Stimulated activated CD4-positive, alpha-beta T cell treated with anti-CD3 and anti-CD28 coated beads, TNF-alpha, amount 100 ng/mL, for 24 hours (primary cell): ENCODE results near the gene PDE2A.

Experiments
- DNase-seq, 3 experiments: peaks; one replicate each; pipeline ENCODE4 v3.0.0-alpha.2; 2020; ENCODE audit warnings: low read depth in 3 of 3

Gene PDE2A

DNA sequence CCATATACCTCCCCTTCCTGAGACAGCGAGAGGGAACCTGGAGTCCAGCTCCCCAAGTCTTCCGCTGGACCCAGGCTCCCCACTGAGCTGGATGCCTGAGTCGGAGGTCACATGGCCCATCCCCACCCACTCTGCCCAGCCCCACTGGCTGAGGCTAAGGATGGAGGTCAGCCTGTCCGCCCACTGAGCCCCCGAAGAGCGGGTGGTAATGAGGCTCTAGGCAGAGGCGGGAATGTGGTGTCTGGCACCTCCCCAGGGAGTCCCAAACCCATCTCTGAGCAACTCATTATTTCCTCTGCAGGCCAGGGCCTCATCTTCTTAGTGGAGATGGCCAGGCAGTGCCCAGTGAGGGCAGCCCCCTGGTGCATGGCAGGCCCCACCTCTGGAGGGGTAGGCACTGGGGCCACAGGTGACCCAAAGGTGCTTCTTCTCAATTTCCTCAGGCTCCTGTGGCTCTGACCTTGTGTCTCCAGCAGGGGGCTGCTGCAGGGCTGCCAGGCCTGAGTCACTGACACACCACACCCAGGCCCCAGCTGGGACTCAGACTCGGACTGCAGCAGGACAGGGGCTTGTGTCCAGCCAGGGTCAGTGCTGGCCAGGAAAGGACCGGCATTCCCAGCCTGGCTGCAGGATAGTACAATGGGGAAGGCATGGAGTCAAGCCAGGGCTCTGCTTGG lies 10.2 kb upstream of the PDE2A start:
- peak in 2 of 3 experiments; percentile 11 to 33 for DNase-seq

DNA sequence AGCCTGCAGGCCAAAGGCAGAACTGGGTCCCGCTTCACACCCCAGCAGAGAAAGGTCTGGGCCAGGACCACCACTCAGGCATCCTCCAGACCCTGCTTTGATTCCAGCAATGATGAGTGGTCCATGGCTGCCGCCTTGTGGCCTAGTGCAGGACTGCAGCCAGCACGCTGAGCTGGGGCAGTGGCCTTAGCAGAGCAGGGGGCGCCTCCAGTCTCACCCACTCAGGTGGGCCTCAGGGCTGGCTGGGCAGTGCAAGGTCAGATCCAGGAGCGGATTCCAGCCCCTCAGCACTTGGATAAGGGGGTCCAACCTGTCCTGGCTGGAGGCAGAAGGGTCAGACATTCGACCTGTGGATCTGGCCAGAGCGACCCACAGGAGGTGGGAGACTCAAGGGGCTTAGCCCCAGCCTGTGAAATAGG lies 9.6 kb upstream of the PDE2A start:
- DNase-seq, result peak; percentile 44 to 72 (median 48)

DNA sequence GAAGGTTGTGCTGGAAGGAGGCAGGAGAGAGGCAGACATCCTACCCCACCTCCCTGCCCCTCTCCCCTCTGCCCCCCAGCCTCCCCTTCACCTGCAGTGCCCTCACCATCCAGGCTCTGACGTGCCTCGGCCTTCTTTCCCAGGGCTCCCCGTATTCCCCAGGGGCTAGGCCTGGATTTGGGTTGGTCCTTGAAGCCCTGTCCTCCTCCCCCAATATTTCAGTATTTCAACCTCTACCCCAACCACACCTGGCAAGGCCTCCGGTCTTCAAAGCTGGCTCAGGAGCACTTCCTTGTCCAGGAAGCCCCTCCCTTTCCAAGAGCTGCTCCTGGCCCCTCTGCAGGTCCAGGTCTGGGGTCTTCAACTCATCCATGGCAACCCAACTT lies 8.6 kb upstream of the PDE2A start:
- DNase-seq, result no peak

DNA sequence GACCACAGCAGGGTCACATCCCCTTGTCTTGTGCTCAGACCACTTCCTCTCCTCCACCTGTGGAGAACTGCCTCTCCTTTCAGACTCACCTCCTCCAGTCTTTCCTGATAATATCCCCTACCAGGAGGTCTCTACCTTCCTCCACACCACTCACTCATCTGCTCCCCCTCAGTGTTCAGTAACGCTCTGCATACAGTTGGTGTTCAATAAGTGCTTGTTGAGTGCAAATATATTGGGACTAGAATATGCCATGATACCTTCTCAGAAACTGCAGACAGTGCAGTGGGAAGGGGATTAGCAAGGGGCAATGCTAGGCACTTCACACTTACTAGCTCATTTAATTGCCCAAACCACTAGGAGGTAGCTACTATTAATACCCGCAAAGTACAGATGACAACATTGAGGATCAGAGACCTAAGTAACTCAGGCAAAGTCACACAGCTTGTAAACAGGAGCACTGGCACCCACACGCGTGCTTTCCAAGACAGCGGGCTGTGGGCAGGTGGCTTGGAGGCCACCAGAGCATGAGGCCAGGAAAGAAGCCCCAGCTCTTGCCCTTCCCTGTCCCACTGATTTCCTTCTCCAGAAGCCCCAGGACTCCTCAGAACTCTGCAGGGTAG lies 8.1 kb upstream of the PDE2A start:
- no peak for DNase-seq

DNA sequence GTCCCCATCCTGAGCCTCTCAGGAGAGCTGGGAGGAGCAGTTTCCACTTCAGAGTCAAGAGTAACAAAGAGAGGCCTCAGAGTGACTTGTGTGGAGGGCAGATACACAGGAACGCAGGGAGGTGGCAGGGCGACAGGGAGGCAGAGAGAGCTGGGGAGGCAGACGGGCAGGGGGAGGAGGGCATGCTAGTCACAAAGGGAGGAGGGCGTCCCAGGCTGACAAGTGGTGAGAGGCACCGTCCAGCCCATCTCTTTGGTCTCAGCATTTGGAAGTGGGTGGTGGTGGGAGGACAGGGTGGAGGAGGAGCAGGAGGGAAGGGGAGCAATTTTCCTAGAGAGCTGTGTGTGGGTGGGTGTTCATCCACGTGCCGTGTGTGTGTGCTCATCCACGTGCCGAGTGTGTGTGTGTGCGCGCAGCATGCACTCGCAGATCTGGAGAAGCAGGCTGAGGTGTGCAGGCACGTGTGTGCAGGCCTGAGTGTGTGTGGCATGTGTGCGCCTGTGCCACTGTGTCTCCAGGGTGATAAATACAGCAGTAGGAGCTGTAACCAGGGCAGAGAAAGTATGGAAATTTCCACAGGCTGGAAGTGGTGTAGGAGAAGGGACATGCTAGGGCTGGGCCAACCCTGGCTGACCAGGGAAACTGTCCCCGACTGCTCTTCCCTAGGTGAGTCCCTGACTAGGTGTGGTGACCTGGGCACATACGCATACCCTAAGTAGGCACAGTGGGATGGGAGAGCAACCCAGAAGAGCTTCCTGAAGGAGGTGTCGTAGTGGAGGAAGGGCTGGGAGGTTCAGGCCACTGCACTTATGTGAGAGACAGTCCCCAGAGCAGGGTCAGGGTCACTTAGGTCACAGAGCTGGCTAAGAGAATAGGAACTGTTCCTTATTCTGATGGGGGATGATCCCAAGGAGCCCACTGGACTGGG lies 7.3 kb upstream of the PDE2A start:
- no peak for DNase-seq

DNA sequence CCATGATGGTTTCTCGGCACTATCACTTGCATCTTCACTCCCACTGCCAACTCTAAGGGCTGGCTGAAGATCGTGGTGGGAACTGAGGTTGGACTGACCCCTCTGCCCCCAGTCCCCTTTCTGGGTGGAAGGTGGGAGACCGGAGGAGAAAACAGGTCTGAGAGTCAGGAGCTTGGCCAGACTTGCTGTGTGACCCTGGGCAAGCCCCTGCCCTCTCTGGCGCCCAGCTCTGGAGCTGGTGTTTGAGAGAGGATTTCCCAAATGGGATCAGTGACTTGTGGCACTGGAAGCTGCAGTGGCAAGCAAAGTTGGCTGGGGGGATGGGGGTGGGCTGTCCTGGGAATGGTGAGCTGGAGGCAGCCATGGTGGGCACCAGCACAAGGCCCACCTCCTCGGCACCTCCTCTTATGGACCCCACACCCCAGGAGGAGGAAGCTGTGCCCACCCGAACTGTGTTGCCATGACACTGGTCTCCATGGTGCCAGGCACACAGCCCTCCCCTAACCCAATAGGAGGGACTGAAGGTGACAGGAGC lies 6.5 kb upstream of the PDE2A start:
- no peak for DNase-seq

DNA sequence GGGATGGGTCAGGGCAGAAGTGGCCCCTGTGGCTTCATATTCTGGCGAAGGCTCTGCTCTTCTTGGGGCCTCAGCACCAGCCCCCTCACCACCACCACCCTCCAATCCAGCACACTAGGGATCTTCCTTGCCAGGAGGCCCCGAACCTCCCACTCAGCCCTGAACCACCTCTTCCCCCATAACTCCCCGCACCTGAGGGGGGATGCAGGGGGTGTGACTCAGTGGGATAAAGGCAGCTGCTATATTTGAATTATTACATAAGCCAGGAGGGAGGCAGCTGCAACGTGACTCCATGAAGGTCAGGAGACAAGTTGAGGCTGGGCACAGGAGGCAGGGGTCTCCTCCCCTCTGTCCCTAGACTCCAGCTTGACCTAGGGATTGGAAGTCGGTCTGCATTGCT lies 5.6 kb upstream of the PDE2A start:
- no peak for DNase-seq

DNA sequence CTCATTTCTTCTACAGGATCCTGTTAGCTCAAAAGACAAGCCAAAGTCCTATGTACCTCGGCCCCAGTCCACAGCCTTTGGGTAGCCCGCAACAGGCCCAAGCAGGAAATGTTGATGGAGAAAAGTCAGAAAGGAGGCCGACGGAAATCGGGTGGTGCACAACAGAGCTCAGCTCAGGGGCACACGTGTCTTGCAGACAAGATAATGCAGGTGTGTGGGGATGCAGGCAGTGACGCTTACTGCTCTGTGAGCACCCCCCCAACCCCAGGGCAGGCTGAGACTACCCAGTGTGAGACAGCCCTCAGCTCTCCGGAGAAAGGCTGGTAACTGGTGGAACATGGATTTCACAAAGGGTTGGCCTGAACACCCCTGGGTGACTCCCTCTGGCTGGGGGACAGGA lies 4.3 kb upstream of the PDE2A start:
- DNase-seq, result no peak

DNA sequence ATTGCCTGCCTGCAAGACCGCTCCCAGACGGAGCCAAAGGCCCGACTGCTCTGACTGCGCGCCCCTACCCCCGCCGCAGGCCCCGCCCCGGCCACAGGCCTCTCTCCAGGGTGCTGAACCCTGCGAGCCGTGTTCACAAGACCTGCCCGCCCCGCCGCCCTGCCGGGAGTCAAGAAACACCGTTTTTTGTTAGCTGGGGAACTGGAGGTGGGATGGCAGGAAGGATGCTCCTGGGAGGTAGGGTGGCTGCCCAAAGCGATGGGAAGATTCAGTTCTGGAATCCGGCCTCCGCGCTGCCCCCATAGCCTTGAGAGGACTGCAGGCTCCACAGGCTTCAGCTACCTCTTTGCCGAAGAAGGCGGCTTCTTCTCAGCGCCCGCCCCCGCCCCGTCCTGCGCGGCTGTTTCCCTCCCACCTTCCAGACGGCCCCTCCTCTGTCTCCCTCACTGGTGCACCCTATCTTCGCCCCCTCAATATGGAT lies 2.7 kb upstream of the PDE2A start:
- DNase-seq, result peak; percentile 35 to 69 (median 49)

DNA sequence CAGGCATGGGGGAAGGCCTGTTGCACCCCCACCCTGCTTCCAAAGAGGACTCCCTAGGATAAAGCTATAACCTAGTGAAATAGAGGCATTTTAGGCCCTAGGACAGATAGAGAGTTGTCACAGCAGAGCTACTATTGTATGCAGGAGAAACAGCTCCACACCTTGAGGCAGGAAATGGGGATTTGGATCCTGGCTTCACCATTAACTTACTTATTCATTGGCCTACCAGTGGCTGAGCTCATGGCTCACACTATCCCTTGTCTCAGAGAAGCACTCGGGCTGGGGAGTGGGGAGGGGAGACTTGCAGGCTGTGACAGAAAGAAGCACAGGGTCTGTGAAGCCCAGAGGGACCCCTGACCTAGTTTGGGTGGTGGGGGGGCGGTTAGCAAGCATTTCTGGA lies 999 bp upstream of the PDE2A start:
- no peak for DNase-seq

DNA sequence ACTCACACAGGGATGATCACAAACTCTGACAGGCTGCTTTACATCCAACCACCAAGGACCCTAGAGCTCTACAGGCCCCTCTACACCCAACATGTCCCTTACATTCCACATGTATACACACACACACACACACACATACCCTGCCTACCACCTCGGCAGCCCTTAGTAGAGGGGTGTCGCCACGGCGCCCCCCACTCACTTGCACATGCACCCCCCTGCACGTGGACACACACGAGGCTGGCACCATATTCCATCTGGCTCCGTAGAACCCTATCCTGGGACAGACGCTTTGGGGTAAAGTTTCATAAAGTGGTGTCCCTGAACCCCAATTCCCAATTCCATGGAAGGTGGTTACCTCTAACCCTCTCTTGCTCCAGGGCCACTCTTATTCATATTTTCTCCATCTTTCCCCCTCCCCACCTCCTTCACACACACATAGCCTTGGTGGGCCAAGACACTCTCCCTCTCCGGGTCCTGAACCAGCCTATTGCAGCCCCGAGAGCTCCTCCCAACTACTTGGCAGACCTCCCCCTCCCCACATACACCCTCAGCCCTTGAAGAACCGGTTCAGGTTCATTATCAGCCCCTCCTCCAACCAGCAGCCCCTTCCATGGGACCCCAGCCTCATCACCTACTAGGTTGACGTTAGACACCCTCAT lies 809 bp downstream of the PDE2A start:
- no peak for DNase-seq

DNA sequence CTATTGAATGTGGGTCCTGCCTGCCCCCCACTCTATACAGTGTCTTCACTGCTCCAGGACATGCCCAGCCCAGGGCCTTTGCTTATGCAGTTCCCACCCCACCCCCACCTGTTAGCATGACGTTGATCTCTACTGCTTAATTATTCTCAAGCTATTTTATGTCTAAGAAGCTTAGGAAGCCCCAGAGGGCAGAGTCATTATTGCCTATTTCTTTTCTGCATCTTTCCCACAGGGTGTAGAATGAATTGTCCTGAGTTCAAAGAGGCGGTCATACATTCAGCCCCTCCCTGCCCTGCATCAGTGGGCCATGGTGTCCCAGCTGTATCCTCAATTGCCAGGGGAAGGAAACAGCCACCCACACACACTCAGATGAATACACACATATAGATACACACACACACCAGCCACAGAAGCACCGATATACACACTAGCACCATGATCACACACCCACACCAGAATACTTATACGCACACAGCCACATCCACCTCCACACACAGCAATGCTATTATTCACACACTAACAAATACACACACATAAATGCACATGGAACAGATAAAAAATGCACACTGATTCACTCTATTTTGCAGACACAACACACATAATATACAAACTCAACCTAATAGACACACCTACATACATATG lies 1.5 kb downstream of the PDE2A start:
- no peak for DNase-seq

DNA sequence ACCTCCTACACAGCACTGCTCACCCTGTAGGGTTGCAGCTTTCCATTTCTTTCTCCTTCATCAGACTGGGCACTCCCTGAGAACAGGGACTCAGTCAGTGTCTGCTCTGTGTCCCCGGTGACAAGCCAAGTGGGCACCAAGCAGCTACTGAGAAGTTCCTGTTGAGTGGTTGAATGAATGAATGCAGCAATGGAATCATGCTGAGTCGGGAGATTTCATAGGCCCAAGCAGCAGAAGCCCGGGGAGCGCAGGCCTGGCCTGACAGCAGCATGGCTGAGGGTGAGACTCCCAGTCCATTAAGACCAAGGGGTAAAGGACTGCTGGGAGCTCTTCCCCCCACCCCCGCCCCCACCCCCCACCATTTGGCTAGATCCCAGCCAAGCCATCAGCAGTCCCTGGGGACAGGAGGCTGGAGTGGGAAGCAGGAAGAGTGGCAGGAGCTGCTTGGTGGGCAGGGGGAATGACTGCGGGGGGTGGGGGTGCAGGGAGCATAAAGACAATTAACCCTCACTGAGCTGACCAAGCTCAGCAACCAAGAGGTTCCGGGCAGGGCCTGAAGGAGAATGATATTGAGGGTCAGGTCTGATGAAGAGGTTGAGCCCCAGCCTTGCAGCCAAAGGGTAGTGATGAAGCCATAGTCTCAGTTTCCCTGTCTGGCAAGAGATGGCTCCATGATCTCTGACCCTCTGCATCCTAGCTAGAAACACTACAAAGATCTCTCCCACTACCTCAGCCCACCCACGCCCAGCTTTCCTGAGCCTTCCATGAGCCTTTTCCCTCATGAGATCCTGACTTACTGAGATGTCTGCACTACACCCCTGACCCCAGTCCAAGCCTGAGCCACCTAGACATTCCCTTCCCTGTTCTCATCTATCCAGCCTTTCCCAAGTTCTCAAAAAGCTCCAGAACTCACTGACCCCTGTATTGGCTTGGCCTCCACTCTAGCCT lies 2.8 kb downstream of the PDE2A start:
- no peak for DNase-seq

DNA sequence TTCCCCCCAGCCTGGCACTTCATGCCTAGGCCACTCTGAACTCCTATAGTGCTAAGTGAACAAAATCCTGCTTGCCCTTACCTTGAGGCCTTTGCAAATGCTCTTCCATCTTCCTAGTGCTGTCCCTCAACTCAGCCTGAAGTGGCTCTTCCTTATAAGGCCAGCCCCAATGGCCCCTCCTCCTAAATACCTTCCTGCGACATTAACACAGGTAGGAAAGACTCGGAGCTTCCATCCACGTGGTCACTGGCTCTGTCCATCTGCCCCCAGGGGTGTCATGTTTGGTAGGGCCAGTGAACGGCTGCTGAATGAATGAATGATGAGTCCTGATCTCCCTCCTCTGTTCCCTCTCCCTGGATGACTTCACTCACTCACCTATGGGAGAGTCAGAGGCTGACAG lies 4.2 kb downstream of the PDE2A start:
- DNase-seq, result no peak

DNA sequence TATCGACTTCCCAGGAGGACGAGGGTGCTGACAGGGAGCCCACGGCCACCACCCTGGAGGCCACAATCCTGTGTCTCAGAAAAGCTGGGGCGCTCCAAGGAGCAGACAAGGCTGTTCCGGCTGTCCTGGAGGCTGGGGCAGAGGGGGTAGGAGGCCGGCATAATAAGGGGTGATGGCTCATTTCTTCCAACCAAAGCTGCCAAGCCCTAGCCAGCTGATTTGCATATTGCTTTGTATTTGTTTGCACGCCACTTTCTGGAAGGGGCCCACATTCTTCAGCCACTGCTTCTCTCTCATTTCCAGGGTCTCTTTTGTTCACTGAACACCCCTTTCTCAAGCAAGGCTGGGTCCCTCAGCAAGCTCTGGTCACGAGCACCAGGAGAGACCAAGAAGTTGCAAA lies 4.7 kb downstream of the PDE2A start:
- DNase-seq, result no peak

DNA sequence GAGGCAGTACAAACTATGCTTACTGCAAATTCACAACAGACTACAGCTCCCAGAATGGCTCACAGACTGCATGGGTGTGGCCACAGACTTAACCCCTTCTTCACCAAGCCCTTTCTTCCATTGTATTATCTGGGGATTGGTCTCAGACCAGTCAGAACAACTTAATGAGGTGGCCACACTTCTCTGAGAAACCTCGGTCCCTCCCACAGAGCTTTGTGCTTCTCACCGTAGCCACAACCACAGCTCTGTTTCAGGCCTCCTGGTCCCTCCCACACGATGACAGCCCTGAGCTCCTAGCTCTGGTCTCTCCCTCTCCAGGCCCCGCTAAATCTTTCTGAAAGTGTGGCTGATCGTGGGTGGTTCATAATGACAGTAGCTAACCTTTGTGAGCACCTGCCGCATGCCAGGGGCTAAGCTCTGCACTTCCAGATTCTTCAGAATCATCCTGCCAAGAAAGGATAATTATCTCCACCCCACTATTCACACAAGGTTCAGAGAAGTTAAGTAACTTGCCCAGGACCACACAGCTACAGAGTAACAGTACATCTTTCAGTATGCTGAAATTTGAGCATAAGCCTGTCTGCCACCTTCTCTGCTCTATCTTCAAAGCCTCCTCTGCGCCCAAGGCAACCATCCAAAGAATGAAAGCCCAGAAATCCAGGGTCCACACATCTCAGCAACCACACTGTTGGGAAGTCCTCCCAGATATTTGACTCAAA lies 5.4 kb downstream of the PDE2A start:
- DNase-seq, result peak in 2 of 3 experiments; percentile 9 to 64

DNA sequence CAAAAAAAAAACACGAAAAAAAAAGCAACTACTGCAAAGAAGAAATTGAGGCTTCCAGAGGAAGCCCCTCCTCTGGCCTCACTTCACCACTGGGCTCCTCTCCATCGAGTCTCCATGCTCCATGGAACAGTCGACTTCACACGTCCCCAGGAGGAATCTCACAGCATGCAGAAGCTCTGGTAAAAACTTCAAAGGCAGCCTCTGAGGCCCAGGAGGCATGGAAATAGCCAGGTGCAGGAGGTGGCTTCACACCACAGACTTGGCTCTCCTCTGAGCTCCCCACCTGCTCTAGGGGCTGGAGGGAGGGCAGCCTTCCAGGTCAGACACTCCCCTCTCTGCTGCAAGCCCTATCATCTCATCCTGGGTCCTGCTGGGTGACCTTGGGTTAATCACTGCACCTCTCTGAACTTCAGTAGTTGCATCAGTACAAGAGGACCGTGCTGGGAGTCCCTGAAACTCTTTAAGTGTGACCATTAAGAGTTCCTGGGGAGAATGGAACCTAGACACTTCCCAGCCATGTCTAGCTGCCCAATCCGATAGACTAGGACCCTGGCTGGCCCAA lies 8.2 kb downstream of the PDE2A start:
- no peak for DNase-seq

DNA sequence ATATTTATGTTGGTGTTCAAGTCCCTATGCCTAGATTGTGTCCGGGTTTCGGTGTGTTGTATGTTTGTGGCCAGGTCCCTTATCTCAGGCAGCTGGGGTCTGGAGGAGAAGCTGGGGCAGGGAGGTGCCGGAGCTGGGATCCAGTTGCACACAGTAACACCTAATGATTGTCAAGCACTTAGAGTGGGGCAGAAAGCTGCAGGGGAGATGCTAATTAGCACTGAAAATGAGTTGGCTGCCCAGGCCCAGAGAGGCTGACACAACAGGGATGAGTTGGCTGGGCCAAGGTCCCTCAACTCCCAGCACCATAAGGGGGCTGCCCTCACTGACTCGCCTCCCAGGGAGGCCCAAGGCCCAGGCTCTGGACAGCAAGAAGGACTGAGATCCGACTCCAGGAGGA lies 12.2 kb downstream of the PDE2A start:
- DNase-seq, result no peak

DNA sequence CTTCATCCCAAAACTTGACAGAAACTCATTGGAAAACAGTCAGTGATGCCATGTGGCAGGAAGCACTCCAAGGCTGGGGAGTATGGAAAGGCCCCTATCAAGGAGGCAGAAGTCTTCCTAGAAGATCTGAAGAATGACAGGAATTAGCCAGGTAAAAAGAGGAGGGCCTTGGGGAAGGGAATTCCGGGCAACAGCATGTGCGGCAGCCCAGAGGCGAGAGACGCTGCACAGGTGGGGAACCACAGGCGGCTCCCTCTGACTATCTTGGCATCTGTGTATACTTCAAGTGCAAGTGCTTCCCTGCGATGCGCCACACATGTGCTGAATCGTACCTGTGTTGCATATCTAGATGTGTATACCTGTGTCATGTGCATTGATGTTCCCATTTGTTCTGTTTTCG lies 12.7 kb downstream of the PDE2A start:
- no peak for DNase-seq
